Gastroesophageal sphincter (tissue), 3 donors: ENCODE data around the gene MPRIP.

Experiments
- POLR2A ChIP-seq, 2 donors: fragments of 450-650 bp; IDR thresholded peaks; one replicate each; pipeline ENCODE4 v1.6.1; 2017; ENCODE audit warnings: antibody characterized with exemption in 2 of 2, mild to moderate bottlenecking in 2 of 2, moderate library complexity in 1 of 2
- TF ChIP-seq, protein P1 (sequence below), 4 experiments: fragments of 200-600 bp in 2 of 4; fragments of 450-650 bp in 2 of 4; sonication (generic) in 1 of 4; IDR thresholded peaks; one replicate each; pipeline ENCODE4 v1.5.1; 2017 to 2019; ENCODE audit warnings: antibody characterized with exemption in 4 of 4, mild to moderate bottlenecking in 2 of 4, moderate library complexity in 2 of 4

GRCh38 chr17:17153709-17154108, 111.5 kb downstream of the MPRIP start:
- TF ChIP-seq, protein P1, sequence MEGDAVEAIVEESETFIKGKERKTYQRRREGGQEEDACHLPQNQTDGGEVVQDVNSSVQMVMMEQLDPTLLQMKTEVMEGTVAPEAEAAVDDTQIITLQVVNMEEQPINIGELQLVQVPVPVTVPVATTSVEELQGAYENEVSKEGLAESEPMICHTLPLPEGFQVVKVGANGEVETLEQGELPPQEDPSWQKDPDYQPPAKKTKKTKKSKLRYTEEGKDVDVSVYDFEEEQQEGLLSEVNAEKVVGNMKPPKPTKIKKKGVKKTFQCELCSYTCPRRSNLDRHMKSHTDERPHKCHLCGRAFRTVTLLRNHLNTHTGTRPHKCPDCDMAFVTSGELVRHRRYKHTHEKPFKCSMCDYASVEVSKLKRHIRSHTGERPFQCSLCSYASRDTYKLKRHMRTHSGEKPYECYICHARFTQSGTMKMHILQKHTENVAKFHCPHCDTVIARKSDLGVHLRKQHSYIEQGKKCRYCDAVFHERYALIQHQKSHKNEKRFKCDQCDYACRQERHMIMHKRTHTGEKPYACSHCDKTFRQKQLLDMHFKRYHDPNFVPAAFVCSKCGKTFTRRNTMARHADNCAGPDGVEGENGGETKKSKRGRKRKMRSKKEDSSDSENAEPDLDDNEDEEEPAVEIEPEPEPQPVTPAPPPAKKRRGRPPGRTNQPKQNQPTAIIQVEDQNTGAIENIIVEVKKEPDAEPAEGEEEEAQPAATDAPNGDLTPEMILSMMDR (IDR thresholded peaks at IDR 0.05) = no peak
- TF ChIP-seq POLR2A (IDR thresholded peaks at IDR 0.05) = no peak
